K562 (cell line): Measurements from ENCODE around the gene SNX25. TPM values are rescaled to one million over a fixed set of nuclear protein-coding genes. Genes with fewer than 3 reads are reported as not detected.

ENCODE experiments used
- ATAC-seq: fragments of 200-7000 bp; cut with Tn5 transposase; 3 replicates; pipeline ENCODE4 v1.9.1; 2020; ENCODE audit warnings: moderate library complexity
- BruUV-seq: library from RNA; stranded (reverse); fragments of 400-500 nt; replicated peaks from 2 replicates; lab custom pipeline; 2021; lab: Mats Ljungman, UMichigan
- CTCF ChIA-PET: fragments of 300-600 bp; formaldehyde crosslinking; extraction: SDS; loops from one replicate; lab custom pipeline; 2021; ENCODE audit warnings: low intra/inter-chr PET ratio; lab: Yijun Ruan, JAX
- POLR2A ChIA-PET: fragments of 300-600, 350-650 bp; sonication (Branson Sonifier 250); formaldehyde crosslinking; extraction: SDS; loops from one replicate; lab custom pipeline; 2021; ENCODE audit warnings: antibody characterized with exemption, inconsistent platforms; lab: Yijun Ruan, JAX
- DNase-seq, 4 experiments: peaks; one replicate each; pipeline versions ENCODE4 v3.0.0 to v3.0.0-alpha.2; 2011 to 2018; ENCODE audit warnings: low spot score in 3 of 4, mixed read lengths in 3 of 4; ENCODE audit errors: extremely low read depth in 1 of 4
- FAIRE-seq: peaks from 2 replicates; lab custom pipeline; 2011; peaks lifted over from hg19 to GRCh38; lab: Jason Lieb, UNC
- H2AFZ ChIP-seq: 2 replicates; pipeline ENCODE4 v1.6.0; 2011; ENCODE audit warnings: low read depth, low read length, control low read depth, inconsistent platforms
- H3K27ac ChIP-seq: fragments of 200-600 bp; 3 replicates; pipeline ENCODE4 v1.8.0; 2011; ENCODE audit warnings: low read depth, mild to moderate bottlenecking, control low read depth, inconsistent platforms, low read length, moderate library complexity, mixed read lengths; ENCODE audit errors: extremely low read depth
- H3K27me3 ChIP-seq, 2 experiments: fragments of 300-600 bp in 1 of 2; 2 replicates in 1 of 2; 3 replicates in 1 of 2; pipeline versions ENCODE4 v1.6.0 to v1.8.0; 2011; ENCODE audit warnings: inconsistent platforms in 2 of 2, low read length in 2 of 2, mild to moderate bottlenecking in 1 of 2, mixed read lengths in 1 of 2, moderate library complexity in 1 of 2; ENCODE audit not compliant: control insufficient read depth in 2 of 2, insufficient read depth in 2 of 2
- H3K36me3 ChIP-seq: fragments of 300-600 bp; 3 replicates; pipeline ENCODE4 v1.8.0; 2011; ENCODE audit warnings: mild to moderate bottlenecking, low read length, inconsistent platforms; ENCODE audit not compliant: control insufficient read depth, insufficient read depth
- H3K4me1 ChIP-seq, 2 experiments: fragments of 200-600 bp in 1 of 2; replicated peaks in 1 of 2; 2 replicates in 1 of 2; 3 replicates in 1 of 2; pipeline versions ENCODE4 v1.5.1 to v1.8.0; 2011; ENCODE audit warnings: inconsistent platforms in 2 of 2, low read length in 2 of 2, mild to moderate bottlenecking in 1 of 2, mixed read lengths in 1 of 2, moderate library complexity in 1 of 2; ENCODE audit not compliant: control insufficient read depth in 2 of 2, insufficient read depth in 2 of 2
- H3K4me2 ChIP-seq: 2 replicates; pipeline ENCODE4 v1.6.1; 2011; ENCODE audit warnings: low read length, control low read depth, inconsistent platforms, mixed read lengths; ENCODE audit not compliant: insufficient read depth
- H3K4me3 ChIP-seq: fragments of 200-600 bp; sonication (generic), shearing (Covaris generic); 2 replicates; pipeline ENCODE4 v1.5.1; 2016; ENCODE audit warnings: control low read depth, inconsistent platforms
- H3K79me2 ChIP-seq: fragments of 200-600 bp; 3 replicates; pipeline ENCODE4 v1.8.0; 2011; ENCODE audit warnings: low read length, inconsistent platforms; ENCODE audit not compliant: control insufficient read depth, insufficient read depth
- H3K9ac ChIP-seq, 2 experiments: 2 replicates each; pipeline versions ENCODE4 v1.6.0 to v1.6.1; 2011; ENCODE audit warnings: low read depth in 2 of 2, low read length in 2 of 2, control low read depth in 1 of 2, inconsistent platforms in 1 of 2, mild to moderate bottlenecking in 1 of 2, mixed read lengths in 1 of 2; ENCODE audit not compliant: insufficient read depth in 1 of 2
- H3K9me1 ChIP-seq: one replicate; pipeline ENCODE4 v1.6.0; 2011; ENCODE audit warnings: inconsistent platforms, mild to moderate bottlenecking, low read length, moderate library complexity; ENCODE audit not compliant: control insufficient read depth, insufficient read depth
- H3K9me3 ChIP-seq: replicated peaks from 2 replicates; pipeline ENCODE4 v1.5.1; 2011; ENCODE audit warnings: low read depth, low read length, inconsistent platforms; ENCODE audit not compliant: control insufficient read depth, insufficient read depth
- H4K20me1 ChIP-seq: replicated peaks from 2 replicates; pipeline ENCODE4 v1.6.1; 2011; ENCODE audit warnings: low read length, inconsistent platforms, mixed read lengths; ENCODE audit not compliant: control insufficient read depth, insufficient read depth
- ATF4 ChIP-seq: fragments of 450-650 bp; formaldehyde crosslinking; IDR thresholded peaks from 2 replicates; pipeline ENCODE4 v1.4.0; 2022; ENCODE audit warnings: mild to moderate bottlenecking, moderate library complexity
- MIER1 ChIP-seq: fragments of 450-650 bp; IDR thresholded peaks from 2 replicates; pipeline ENCODE4 v1.6.1; 2016; ENCODE audit warnings: antibody characterized with exemption, mild to moderate bottlenecking, low read depth
- RNF2 ChIP-seq: sonication (generic); IDR thresholded peaks from 2 replicates; pipeline ENCODE4 v1.6.1; 2016
- TEAD2 ChIP-seq: fragments of 450-650 bp; IDR thresholded peaks from 2 replicates; pipeline ENCODE4 v1.6.1; 2016; ENCODE audit warnings: missing genetic modification characterization, control low read depth, missing compliant biosample characterization
- ZBTB11 ChIP-seq, 3 experiments: fragments of 200-800 bp in 1 of 3; fragments of 250-450 bp in 1 of 3; fragments of 450-650 bp in 1 of 3; sonication (Bioruptor Pico) in 1 of 3; sonication (Bioruptor generic) in 1 of 3; formaldehyde crosslinking in 1 of 3; IDR thresholded peaks; 2 replicates each; pipeline versions ENCODE4 v1.6.1 to v1.8.0; 2016 to 2022; ENCODE audit warnings: mild to moderate bottlenecking in 2 of 3, missing genetic modification characterization in 2 of 3, missing compliant biosample characterization in 1 of 3, moderate library complexity in 1 of 3
- ZC3H8 ChIP-seq: fragments of 450-650 bp; IDR thresholded peaks from 2 replicates; pipeline ENCODE4 v1.6.1; 2017
- ZNF134 ChIP-seq: fragments of 250-450 bp; sonication (Bioruptor Pico); conservative IDR thresholded peaks from 2 replicates; pipeline ENCODE4 v1.4.0; 2020
- ZNF318 ChIP-seq, 2 experiments: fragments of 450-650 bp; IDR thresholded peaks; 2 replicates each; pipeline ENCODE4 v1.6.1; 2016; ENCODE audit warnings: mild to moderate bottlenecking in 2 of 2, borderline replicate concordance in 1 of 2, low read depth in 1 of 2, moderate library complexity in 1 of 2
- WGBS: fragments of 100-300 bp; shearing (Covaris generic); methylation state at CpG from one replicate; pipeline ENCODE4 v1.1.6; 2016; ENCODE audit warnings: low coverage, mixed read lengths; ENCODE audit not compliant: insufficient coverage; ENCODE audit errors: missing lambda C conversion rate; 5-methylcytosine and 5-hydroxymethylcytosine counted together
- in situ Hi-C: fragments of 300-500 bp; cut with MboI; formaldehyde crosslinking; loops from 4 replicates; pipeline ENCODE4 v1.15.0; 2018; ENCODE audit warnings: inconsistent platforms, mixed read lengths
- intact Hi-C: fragments of 100-400 bp; cut with micrococcal nuclease; formaldehyde crosslinking; loops from 2 replicates; pipeline ENCODE4 v1.14.2; 2022
- polyA plus RNA-seq, 8 experiments: library from polyadenylated mRNA; depleted of rRNA in 4 of 8; stranded (reverse) in 5 of 8; unstranded in 3 of 8; fragments of >200 nt; fragmentation: Nextera tagmentation in 2 of 8; fragmentation: Illumina TruSeq in 1 of 8; extraction: Ambion mirVana in 2 of 8; extraction: Trizol in 1 of 8; gene quantifications; 2 replicates each; pipeline versions ENCODE4 v1.2.1 to v1.2.3, GENCODE V29; 2011 to 2014; ENCODE audit warnings: inconsistent platforms in 1 of 8, missing spikeins in 1 of 8
- total RNA-seq, 7 experiments: library from RNA; depleted of rRNA in 6 of 7; stranded (reverse); fragments of >200 nt in 6 of 7; fragmentation: Illumina TruSeq in 2 of 7; extraction: Trizol in 2 of 7; gene quantifications; 2 replicates each; pipeline versions ENCODE4 v1.2.1 to v1.2.3, GENCODE V29; 2011 to 2021; ENCODE audit warnings: low replicate concordance in 1 of 7

Gene SNX25
- total and polyA plus RNA-seq, 9 of the 15 experiments (the other 6 are each of a cell fraction or from before 2014, with no cell fraction given) = 2.5 to 23.4 (median 13.3) TPM

- TF ChIP-seq ZNF318 (IDR thresholded peaks at IDR 0.05; ENCODE audit: borderline replicate concordance in 1 of 2, low read depth in 1 of 2) = no peak
Measured at GRCh38 chr4:185270037-185270436, 60.6 kb downstream of the SNX25 start (continued).

- no TSS peak for BruUV-seq
- no peak for FAIRE-seq
- H3K4me1 ChIP-seq = no peaks in the 10 kb centered on the region
- TF ChIP-seq ZNF134 (CRISPR knock-in tag) = no peak
- no peak for TF ChIP-seq ZC3H8
- TF ChIP-seq TEAD2 = no peak
- TF ChIP-seq RNF2 = no peak
- TF ChIP-seq ATF4 (CRISPR knock-in tag) = no peak
- TF ChIP-seq MIER1 = no peak
- TF ChIP-seq ZBTB11 (CRISPR knock-in tag; IDR thresholded peaks at IDR 0.05) = no peak
Measured at GRCh38 chr4:185270885-185271284, 61.5 kb downstream of the SNX25 start.

More at GRCh38 chr4:185270885-185271284, 61.5 kb downstream of the SNX25 start:
- WGBS = 80% methylated on average over 6 of the region's 6 CpGs
- Histone ChIP-seq H3K79me2 (no peaks in the 10 kb centered on the region), H3K27ac (no peak overlapping the region), H3K4me2 (no peak overlapping the region), H3K9me3 (no peaks in the 10 kb centered on the region), H3K4me3 (no peak overlapping the region), H3K9me1 (no peaks in the 10 kb centered on the region), H2AFZ (no peak overlapping the region), H3K27me3 (no peaks in the 10 kb centered on the region), H3K36me3 (peaks cover 12% of the 10 kb centered on the region; the same call in 1 of the 3 replicates), H3K9ac (no peak overlapping the region), H4K20me1 (no peaks in the 10 kb centered on the region)
- in situ Hi-C loops (no loop called here), intact Hi-C loops (no loop called here)
- POLR2A ChIA-PET = interaction anchor here (0.6 kb wide), 1 partner anchor 165 kb away, joined by 3 read pairs; no protein-coding TSS in a partner anchor
- CTCF ChIA-PET = no interaction called here
- DNase-seq = no peak
- ATAC-seq = no peak
